Measurements from ENCODE around the gene MAP1B. TPM values are rescaled to one million over a fixed set of nuclear protein-coding genes. Genes with fewer than 3 reads are reported as not detected.

Gene MAP1B
- total RNA-seq, 1 experiment from 2014 or later, result 43.8 TPM

DNA sequence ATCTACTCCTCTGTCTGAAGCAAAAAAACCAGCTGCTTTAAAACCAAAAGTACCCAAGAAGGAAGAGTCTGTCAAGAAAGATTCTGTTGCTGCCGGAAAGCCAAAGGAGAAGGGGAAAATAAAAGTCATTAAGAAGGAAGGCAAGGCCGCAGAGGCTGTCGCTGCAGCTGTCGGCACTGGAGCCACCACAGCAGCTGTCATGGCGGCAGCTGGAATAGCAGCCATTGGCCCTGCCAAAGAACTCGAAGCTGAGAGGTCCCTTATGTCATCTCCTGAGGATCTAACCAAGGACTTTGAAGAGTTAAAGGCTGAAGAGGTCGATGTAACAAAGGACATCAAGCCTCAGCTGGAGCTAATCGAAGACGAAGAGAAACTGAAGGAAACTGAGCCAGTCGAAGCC, 88.3 kb downstream of the MAP1B start:
- H3K36me3 Mint-ChIP-seq (ENCODE audit: insufficient read depth, unreplicated experiment), result no peaks in the 10 kb centered on the region
- H3K9me3 Mint-ChIP-seq (ENCODE audit: unreplicated experiment), result peaks cover 19% of the 10 kb centered on the region
- no peak for DNase-seq (ENCODE audit: unreplicated experiment)
- intact Hi-C loops (cut with micrococcal nuclease), result no loop called here
- TF ChIP-seq, protein P1, sequence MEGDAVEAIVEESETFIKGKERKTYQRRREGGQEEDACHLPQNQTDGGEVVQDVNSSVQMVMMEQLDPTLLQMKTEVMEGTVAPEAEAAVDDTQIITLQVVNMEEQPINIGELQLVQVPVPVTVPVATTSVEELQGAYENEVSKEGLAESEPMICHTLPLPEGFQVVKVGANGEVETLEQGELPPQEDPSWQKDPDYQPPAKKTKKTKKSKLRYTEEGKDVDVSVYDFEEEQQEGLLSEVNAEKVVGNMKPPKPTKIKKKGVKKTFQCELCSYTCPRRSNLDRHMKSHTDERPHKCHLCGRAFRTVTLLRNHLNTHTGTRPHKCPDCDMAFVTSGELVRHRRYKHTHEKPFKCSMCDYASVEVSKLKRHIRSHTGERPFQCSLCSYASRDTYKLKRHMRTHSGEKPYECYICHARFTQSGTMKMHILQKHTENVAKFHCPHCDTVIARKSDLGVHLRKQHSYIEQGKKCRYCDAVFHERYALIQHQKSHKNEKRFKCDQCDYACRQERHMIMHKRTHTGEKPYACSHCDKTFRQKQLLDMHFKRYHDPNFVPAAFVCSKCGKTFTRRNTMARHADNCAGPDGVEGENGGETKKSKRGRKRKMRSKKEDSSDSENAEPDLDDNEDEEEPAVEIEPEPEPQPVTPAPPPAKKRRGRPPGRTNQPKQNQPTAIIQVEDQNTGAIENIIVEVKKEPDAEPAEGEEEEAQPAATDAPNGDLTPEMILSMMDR (IDR thresholded peaks at IDR 0.05; ENCODE audit: unreplicated experiment), result no peak
- H3K27me3 Mint-ChIP-seq (ENCODE audit: insufficient read depth, unreplicated experiment), result peaks cover 21% of the 10 kb centered on the region
- no peak overlapping the region for H3K4me3 Mint-ChIP-seq (ENCODE audit: unreplicated experiment)
- H3K27ac Mint-ChIP-seq (ENCODE audit: low read depth, unreplicated experiment), result no peak overlapping the region
- POLR2A ChIA-PET, result no interaction called here
- CTCF ChIA-PET, result no interaction called here
- BruUV-seq (replicated peaks), result no TSS peak
- H3K4me1 Mint-ChIP-seq (ENCODE audit: insufficient read depth, unreplicated experiment), result no peaks in the 10 kb centered on the region

DNA sequence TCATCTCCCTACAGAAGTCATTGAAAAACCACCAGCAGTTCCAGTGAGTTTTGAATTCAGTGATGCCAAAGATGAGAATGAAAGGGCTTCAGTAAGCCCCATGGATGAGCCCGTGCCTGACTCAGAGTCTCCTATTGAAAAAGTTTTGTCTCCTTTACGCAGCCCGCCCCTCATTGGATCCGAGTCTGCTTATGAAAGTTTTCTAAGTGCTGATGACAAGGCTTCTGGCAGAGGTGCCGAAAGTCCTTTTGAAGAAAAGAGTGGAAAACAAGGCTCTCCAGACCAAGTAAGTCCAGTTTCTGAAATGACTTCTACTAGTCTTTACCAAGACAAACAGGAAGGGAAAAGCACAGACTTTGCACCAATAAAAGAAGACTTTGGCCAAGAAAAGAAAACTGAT, 90.1 kb downstream of the MAP1B start:
- Mint-ChIP-seq H3K4me1 (ENCODE audit: insufficient read depth, unreplicated experiment) (no peaks in the 10 kb centered on the region), H3K4me3 (ENCODE audit: unreplicated experiment) (no peak overlapping the region), H3K27ac (ENCODE audit: low read depth, unreplicated experiment) (no peak overlapping the region), H3K27me3 (ENCODE audit: insufficient read depth, unreplicated experiment) (peaks cover 21% of the 10 kb centered on the region), H3K9me3 (ENCODE audit: unreplicated experiment) (peaks cover 19% of the 10 kb centered on the region), H3K36me3 (ENCODE audit: insufficient read depth, unreplicated experiment) (no peaks in the 10 kb centered on the region)
- intact Hi-C loops (cut with micrococcal nuclease), result no loop called here
- DNase-seq (ENCODE audit: unreplicated experiment), result no peak
- POLR2A ChIA-PET, result no interaction called here
- CTCF ChIA-PET, result no interaction called here
- TF ChIP-seq, protein P1 (IDR thresholded peaks at IDR 0.05; ENCODE audit: unreplicated experiment), result no peak
- BruUV-seq (replicated peaks), result no TSS peak

DNA sequence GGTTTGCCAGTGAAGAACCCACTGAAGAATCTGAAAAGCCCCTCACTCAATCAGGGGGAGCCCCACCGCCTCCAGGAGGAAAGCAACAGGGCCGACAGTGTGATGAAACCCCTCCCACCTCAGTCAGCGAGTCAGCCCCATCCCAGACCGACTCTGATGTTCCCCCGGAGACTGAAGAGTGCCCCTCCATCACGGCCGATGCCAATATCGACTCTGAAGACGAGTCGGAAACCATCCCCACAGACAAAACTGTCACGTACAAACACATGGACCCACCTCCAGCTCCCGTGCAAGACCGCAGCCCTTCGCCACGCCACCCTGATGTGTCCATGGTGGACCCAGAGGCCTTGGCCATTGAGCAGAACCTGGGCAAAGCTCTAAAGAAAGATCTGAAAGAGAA, 92.4 kb downstream of the MAP1B start:
- Mint-ChIP-seq H3K4me3 (ENCODE audit: unreplicated experiment) (no peak overlapping the region), H3K36me3 (ENCODE audit: insufficient read depth, unreplicated experiment) (no peaks in the 10 kb centered on the region), H3K27me3 (ENCODE audit: insufficient read depth, unreplicated experiment) (peaks cover 20% of the 10 kb centered on the region), H3K9me3 (ENCODE audit: unreplicated experiment) (peaks cover 19% of the 10 kb centered on the region), H3K27ac (ENCODE audit: low read depth, unreplicated experiment) (no peak overlapping the region), H3K4me1 (ENCODE audit: insufficient read depth, unreplicated experiment) (no peaks in the 10 kb centered on the region)
- intact Hi-C loops (cut with micrococcal nuclease), result no loop called here
- POLR2A ChIA-PET, result no interaction called here
- no peak for DNase-seq (ENCODE audit: unreplicated experiment)
- no TSS peak for BruUV-seq (replicated peaks)
- CTCF ChIA-PET, result no interaction called here
- TF ChIP-seq, protein P1 (IDR thresholded peaks at IDR 0.05; ENCODE audit: unreplicated experiment), result no peak

DNA sequence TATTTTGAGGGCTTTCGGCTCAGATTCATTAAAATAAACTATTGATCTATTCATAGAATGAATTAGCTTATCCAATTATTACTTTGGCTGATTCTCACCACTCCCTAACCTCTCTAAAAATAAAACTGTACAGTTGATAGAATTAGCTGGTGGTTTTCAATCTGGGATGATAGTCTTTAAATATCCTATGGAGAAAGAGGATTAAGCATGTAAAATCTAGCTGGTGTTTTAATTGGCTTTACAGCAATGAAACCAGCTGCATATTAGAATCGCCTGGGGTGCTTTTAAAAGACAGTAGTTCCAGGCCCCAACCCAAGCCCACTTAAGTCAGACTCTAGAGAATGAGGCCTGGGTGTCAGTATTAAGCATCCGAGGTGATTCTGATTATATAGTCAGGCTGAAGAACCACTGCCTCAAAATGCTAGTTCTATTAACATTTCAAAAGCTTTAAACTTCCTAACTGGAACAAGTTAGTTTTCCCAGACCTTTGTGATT, 95.1 kb downstream of the MAP1B start:
- Mint-ChIP-seq H3K4me1 (ENCODE audit: insufficient read depth, unreplicated experiment) (peaks cover 6% of the 10 kb centered on the region), H3K27me3 (ENCODE audit: insufficient read depth, unreplicated experiment) (no peaks in the 10 kb centered on the region), H3K9me3 (ENCODE audit: unreplicated experiment) (no peaks in the 10 kb centered on the region), H3K4me3 (ENCODE audit: unreplicated experiment) (no peak overlapping the region), H3K36me3 (ENCODE audit: insufficient read depth, unreplicated experiment) (peaks cover 12% of the 10 kb centered on the region), H3K27ac (ENCODE audit: low read depth, unreplicated experiment) (no peak overlapping the region)
- TF ChIP-seq, protein P1 (IDR thresholded peaks at IDR 0.05; ENCODE audit: unreplicated experiment), result no peak
- ChIA-PET CTCF (no interaction called here), POLR2A (no interaction called here)
- no peak for DNase-seq (ENCODE audit: unreplicated experiment)
- intact Hi-C loops (cut with micrococcal nuclease), result no loop called here
- no TSS peak for BruUV-seq (replicated peaks)

Data from MCF 10A (cell line).